GM21390 (cell line): ENCODE measurements around the gene BSG.

Source experiments
- ATAC-seq: cut with Tn5 transposase; IDR thresholded peaks from one replicate; pipeline ENCODE4 v1.9.1; 2021; ENCODE audit not compliant: unreplicated experiment

The BSG gene

DNA sequence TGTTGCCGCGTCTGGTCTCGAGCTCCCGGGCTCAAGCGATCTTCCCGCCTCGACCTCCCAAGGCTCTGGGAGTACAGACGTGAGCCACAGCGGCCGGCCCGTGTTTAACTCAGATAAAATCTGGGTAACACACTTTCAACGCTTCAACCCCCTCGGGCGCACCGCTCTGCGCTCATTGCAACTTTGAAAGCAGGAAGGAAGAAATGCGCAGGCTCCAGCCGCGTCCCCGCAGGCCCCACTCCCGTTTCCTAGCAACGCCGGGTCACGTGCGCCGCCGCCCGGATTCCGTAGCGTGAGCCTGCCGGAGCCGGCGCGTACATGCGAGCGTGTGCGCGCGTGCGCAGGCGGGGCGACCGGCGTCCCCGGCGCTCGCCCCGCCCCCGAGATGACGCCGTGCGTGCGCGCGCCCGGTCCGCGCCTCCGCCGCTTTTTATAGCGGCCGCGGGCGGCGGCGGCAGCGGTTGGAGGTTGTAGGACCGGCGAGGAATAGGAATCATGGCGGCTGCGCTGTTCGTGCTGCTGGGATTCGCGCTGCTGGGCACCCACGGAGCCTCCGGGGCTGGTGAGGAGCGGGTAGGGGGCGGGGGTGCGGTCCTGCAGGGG lies at the start of gene BSG:
Gene BSG, plus strand, starts transcription at position 457 of the 603 bp plus-strand sequence. Its CDS starts 39 bp downstream, at position 496.
- ATAC-seq: peak; percentile 60

DNA sequence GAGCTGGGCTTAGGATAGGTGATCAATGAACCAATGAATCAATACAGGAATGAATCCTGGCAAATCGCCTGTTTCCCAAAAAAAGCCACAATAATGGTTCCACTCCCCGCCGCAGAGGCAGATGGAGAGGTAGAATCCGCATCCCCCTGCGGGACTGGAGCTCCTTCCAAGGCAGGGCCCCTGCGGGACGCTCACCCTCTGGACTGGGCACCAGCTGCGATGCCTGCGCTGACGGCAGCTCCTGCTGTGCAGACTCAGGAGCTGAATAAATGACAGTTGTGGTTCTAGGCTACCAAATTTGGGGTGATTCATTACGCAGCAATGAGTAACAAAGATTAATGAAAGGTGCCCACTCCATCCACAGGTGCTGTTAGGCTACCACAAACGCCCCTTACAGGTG lies 49.7 kb upstream of the BSG start:
- ATAC-seq: no peak

DNA sequence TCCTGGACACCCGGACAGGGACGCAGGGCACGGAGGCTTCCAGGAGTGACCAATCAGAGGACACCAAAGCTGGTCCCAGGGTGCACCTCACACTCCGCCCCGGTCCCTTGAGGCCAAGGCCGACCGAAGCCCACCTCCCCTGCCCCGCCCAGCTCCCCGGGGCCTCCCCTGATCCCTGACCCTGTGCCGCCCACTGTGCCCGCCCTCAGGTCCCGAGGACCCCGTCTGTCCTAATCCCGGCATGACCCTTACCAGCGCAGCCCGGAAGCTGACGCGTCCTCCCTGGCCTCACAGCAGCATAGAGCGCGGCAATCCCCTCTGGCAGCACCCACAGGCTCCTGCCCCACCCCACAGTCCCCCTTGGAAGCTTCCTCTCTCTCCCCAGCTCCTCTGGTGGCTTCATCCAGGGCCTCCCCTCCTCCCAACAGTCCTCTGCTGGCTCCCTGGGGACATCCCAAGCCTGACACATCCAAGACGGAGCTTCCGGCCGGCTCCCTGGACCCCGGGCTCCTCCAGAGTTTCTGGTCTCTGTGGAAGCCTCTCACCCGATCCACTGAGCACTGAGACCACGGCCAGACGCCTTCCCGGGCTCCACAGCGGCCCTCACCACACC lies 48.2 kb upstream of the BSG start:
- ATAC-seq: no peak

DNA sequence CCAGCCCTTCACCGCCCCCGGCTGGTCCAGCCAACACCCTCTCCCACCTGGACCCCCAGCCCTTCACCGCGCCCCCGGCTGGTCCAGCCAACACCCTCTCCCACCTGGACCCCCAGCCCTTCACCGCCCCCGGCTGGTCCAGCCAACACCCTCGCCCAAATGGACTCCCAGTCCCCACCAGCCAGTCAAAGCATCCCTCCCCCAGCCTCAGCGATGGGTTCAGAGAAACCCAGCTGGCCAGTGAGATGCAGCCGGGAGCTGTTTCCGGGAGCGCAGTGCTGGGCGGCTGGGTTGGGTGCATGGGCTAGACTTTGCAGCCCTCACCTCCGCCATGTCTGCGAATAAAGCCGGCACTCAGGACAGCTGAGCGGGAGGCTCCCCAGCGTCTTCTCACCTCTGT lies 47.4 kb upstream of the BSG start:
- ATAC-seq: no peak

DNA sequence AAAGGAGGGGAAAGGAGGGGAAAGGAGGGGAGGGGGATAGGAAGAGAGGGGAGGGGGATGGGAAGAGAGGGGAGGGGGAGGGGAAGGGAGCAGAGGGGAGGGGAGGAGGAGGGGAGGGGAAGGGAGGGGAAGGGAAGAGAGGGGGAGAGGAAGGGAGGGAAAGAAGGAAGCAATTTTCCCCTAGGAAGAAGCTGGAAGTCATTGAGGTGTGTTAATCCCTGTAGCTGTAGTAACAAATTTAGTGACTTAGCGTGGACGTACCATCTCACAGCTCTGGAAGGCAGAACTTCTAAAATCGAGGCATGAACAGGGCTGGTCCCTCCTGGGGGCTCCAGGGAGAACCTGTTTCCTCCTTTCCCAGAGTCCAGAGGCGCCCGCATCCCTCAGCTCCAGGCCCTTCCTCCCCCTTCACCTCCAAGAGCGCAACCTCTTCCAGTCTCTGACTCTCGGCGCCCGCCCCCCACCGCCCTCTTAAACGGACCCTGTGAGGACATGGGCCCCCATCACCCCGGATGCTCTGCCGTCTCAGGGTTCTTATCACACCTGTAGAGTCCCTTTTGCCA lies 46.5 kb upstream of the BSG start:
- ATAC-seq: no peak

DNA sequence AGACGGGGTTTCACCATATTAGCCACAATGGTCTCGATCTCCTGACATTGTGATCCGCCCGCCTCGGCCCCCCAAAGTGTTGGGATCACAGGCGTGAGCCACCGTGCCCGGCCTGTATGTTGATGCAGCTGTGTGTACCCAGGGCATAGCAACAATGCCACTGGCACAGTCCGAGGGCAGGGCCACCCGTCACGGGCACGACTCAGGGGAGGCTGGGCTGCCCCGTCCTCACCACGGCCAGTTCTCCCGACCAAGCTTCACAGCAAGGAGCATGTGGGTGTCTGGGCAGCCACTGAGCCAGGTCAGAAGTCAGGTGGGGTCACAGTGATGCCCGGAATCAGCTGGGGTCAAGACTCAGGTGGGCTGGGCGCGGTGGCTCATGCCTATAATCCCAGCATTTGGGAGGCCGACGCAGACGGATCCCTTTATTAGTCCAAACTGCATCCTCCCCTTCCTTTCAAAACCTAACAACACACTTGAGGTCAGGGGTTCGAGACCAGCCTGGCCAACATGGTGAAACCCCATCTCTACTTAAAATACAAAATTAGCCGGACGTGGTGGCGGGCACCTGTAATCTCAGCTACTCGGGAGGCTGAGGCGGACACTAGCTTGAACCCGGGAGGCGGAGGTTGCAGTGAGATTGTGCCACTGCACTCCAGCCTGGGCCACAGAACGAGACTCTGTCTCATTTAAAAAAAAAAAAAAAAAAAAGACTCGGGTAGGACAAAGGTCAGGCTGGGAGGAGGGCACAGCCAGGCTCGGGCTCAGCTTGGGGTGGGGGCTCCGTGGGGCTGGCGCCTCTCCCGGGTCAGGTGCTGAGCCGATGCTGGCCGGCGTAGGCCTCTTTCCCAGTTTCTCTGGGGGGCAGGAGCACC lies 42.0 kb upstream of the BSG start:
- no peak for ATAC-seq

DNA sequence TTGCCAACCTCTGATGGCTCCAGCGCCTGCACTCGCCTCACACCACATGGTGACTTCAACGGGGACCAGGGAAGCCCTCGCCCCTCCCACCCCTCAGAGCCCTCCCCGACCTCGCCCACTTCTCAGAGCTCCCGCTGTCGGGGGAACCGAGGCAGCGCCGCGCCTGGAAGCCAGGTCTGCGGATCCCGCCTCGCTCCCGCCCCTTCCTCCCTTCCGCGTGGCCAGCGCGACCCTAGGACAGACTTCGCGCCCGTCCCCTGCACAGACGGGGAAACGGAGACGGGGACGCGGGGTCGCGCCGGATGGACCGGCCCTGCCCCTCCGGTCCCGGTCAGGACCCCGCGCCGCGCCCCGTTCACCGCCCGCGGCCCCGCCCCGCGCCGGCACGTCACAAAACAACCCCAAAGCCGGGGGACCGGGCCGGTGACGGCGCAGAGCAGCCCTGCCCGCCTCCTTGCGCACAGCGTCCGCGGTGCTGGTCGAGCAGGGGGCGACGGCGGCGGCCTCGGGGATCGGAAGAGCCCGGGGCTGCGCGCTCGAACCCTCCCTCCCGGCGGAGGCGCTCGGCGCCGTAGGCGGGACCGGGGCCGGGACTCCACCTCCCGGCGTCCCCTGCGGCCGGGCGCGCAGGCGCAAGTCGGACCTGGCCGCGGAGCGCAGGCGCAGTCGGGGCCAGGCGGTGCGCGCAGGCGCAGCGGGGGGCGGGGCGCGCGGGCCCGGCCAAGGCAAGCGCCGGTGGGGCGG lies 41.2 kb upstream of the BSG start:
- ATAC-seq: peak; percentile 53

DNA sequence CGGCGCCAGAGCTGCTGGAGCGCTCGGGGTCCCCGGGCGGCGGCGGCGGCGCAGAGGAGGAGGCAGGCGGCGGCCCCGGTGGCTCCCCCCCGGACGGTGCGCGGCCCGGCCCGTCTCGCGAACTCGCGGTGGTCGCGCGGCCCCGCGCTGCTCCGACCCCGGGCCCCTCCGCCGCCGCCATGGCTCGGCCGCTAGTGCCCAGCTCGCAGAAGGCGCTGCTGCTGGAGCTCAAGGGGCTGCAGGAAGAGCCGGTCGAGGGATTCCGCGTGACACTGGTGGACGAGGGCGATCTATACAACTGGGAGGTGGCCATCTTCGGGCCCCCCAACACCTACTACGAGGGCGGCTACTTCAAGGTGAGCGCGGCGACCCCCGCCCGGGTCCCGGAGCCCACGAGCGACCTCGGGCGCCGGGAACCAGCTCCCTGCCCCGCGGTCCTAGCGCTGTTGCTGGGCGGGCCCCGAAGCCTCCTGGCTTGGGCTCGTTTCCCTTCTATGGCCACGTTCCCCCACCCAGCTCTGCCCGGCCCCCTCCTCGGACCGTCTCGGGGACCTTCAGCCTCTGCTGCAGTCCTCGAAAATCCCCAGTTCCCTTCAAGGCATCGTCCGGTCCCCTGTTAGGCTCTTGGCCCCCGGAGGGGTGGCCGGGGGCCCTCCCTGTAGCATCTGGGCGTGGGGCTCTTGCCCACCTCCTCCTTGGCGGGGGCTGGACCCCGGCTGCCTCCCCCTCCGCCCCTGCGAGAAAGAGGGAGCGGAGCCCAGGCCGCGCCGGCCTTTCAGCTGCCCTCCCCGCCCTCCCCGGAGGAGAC lies 40.4 kb upstream of the BSG start, which contains the start of gene CDC34:
Gene CDC34, plus strand, starts transcription at position 8 of the 808 bp plus-strand sequence. Its CDS starts 172 bp downstream, at position 180.
- ATAC-seq: peak; percentile 3

DNA sequence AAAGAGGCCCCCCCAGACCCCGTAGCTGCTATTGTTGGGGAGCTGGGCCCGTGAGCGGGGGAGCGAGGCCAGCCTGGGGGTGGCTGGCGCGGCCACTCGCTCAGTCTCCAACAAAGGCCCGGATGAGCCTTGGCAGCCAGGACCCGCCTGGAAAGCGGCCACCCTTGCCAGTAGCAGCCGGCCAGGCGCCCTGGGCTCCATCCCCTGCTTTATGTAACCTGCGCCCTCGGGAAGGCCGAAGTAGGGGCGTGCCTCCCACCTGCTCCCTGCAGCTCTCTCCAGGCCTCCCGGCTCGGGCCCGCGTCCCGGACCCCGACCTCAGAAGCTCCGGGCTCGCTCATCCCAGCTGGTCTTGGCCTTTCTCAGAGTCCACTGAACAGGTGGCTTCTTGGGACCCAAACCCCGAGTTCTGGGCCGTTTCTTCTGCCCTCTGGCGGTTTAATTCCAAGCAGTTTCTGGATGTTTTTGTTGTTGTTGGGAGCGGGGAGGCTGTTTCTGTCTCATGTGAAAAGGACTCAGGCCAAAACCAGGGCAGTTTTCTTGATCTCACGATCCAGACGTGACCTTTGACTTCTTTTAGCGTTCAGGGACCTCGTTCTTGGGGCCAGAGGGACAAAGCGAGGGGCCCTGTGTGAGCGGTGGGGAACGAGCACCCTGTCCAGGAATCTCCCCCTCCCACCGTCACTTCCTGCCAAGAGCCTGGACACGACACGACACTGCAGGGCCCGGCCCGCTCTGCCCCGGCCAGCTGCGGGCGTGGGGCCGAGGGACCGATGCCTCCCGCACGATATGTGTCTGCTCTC lies 39.6 kb upstream of the BSG start:
- ATAC-seq: no peak

DNA sequence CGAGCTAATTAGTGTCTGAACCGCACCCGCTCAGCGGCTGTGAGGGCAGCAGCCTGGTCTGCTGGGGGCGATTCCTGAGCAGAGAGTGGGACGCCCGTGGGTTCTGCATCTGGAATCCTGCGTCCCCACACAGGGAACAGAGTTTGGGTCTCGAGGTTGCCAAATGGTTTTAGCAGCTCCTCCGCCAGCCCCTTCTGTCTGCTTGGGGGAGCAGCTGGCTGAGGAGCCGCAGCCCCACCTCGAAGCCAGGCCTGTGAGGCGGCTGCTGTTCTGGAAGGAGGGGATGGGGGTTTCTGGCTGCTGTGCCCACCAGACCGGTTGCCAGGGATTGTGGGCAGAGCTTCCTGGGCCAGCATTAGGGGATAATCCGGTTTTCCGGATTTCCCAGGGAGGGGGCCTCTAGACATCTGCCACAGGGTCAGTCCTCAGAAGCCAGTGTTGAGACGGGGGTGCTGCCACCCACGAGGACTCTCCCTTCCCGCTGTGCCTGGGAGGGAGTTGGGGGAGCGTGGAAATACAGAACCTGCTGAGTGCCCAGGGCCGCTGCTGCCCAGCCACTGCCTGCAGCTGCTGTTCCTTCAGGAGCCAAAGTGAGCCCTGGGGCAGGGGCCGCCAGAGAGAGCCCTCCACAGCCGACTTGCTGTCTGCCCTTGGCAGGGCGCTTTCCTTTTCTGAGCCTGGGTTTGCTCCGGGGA lies 38.9 kb upstream of the BSG start:
- no peak for ATAC-seq

DNA sequence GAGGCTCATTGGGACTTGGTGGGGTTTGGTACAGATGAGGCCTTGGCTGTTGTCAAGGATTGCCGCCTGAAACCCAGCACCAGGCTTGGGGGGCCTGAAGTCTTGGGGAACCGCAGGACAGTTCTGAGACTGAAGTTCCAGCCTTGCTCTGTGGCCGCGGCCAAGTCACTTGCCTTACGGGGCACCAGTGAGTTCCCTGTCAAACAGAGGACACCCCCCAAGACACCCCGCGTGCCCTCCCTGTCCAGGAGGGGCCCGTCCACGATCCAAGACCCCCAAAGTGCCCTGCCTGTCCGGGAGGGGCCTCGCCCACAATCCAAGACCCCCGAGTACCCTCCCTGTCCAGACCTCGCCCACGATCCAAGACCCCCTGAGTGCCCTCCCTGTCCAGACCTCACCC lies 38.3 kb upstream of the BSG start:
- no peak for ATAC-seq

DNA sequence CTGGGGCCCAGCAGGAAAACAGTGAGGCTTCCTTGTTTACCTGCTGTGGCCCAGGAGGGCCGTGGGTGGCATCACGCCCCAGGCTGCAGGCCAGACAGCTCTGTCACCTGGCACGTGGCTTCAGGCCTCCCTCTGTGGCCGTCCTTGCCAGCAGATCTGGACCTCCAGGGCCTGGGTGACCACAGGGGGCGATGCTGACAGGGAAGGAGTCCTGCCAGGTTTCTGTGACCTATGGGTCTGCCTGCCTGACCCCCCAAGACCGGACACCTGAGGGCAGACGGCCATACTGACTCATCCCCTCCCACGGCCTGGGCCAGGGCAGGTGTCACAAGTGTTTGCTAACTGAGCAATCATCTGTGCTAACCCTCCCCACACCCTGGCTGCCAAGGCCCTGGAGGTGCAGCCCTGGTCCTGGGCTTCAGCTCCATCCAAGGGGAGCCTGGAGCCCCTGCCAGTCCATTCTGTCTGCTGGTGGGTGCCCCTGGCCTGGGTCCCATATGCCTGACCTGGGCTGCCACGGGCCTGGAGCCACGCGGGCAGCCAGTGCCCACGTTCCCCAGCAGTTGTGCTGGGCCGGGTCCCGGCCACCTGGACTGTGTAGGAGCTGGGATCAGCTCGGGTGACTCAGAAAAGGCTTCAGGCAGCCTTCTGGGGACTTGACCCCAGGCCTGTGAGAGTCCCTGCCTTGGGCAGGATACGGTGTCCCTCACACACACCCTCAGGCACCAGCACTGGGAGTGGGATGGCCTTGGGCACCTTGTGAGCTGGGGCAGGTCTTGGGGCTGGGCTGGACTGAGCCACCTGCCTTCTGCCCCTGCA lies 37.2 kb upstream of the BSG start:
- ATAC-seq: no peak

DNA sequence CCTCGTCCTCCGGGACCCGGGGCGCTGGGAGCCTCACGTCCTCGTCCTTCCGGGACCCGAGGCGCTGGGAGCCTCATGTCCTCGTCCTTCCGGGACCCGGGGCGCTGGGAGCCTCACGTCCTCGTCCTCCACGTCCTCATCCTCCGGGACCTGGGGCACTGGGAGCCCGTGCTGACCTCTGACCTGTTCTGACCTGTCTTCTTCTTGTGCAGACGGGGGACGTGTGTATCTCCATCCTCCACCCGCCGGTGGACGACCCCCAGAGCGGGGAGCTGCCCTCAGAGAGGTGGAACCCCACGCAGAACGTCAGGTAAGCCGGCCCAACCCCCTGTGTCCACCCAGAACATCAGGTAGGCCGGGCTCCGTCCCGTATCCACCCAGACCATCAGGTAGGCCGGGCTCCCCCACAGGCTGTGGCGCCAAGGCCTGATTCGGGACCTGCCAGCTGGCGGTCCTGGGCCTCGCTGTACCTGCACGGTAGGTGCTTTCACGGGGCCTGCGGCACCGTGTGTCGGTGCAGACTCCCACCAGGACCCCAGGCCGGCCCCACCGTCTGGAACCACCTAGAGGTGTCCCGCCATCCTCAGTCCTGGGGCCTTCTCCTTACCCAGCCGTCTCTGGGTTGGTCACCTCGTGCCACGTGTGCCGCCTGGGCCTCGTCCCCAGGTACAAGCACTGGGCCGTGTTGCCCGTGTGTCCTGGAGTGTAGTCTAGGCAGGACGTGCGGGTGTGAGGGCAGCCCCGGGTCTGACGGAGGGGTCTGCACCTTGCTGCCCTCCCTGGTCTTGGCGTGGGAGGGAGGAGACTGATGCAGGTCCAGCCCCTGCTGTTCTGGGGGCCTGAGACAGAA lies 36.1 kb upstream of the BSG start:
- ATAC-seq: no peak

DNA sequence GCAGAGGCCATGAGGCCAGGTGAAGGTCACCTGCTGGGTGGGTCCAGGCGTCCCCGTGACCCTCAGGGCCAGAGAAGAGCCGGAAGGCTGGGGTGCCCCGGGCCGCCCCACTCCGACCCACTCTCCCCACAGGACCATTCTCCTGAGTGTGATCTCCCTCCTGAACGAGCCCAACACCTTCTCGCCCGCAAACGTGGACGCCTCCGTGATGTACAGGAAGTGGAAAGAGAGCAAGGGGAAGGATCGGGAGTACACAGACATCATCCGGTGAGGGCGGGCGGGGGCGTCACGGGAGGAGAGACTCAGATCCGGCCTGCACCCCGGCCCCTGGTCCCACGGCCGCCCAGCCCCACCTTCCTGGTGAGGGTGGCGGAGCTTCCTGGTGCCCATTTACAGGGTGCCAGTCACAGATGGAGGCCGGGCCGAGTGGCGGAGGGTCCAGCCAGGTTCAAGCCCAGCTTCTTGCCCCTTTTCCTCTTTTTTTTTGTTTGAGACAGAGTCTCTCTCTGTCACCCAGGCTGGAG lies 35.5 kb upstream of the BSG start:
- no peak for ATAC-seq

DNA sequence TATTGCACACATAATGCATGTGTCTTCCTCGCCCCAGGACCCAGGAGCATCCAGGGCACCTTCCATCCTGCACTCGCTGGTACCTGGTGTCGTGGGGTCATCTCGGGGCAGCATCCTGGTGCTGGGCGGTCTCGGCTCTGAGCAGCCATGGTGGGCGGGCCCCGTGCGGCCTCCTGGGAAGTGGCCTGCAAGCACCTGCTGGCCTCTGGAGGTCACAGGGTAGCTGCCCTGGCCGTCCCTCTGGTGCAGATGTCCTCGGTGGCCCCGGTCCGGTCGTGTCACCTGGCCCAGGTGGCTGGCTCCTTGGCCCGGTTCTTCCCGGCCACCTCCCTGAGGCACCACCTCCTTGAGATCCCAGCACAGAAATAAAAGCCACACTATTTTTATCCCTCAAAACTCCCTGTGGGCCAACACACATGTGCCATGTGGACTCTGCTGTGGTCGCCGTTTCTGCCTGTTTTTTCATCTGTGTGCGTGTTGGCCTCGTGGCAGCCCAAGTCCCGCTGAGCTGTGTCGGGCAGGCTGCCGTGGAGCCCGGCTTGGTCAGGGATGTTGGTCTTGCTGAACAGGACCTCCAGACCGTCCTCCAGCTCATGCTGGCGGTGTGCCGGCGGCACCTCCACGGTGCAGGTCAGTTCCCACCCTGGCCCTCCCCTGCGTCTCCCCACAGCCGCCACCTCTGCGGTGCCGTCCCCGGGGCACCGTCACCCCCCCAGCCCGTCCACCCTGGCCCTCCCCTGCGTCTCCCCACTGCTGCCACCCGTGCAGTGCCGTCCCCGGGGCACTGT lies 33.6 kb upstream of the BSG start:
- ATAC-seq: no peak
